SK-N-MC (cell line): ENCODE data around the gene EGFL7.
"Not testable (repeated sequence)": the region's sequence is repeated elsewhere in the genome, so short reads cannot be mapped to it uniquely, and the experiment has no call there.

Experiments
- EZH2 ChIP-seq: fragments of 200-600 bp; sonication (generic); IDR thresholded peaks from one replicate; pipeline ENCODE4 v1.6.1; 2017; ENCODE audit warnings: antibody characterized with exemption
- FOXP2 ChIP-seq: optimal IDR thresholded peaks from 2 replicates; pipeline ENCODE3; 2011; ENCODE audit warnings: mild to moderate bottlenecking, moderate library complexity; ENCODE audit not compliant: insufficient read depth; ENCODE audit errors: extremely low read length, control extremely low read depth
- POLR2AphosphoS5 ChIP-seq: IDR thresholded peaks from 2 replicates; pipeline ENCODE4 v1.6.1; 2012; ENCODE audit warnings: mild to moderate bottlenecking, low read depth, low read length, borderline replicate concordance

GRCh38 chr9:136704741-136705140, 42.0 kb downstream of the EGFL7 start:
- not testable (repeated sequence) for TF ChIP-seq POLR2AphosphoS5, EZH2, FOXP2
